Neural cell (in vitro differentiated cells): ENCODE results near the gene CALHM2. TPM values are rescaled to one million over a fixed set of nuclear protein-coding genes. Genes with fewer than 3 reads are reported as not detected.

Experiments used
- H2AFZ ChIP-seq: fragments of 200-600, 300-800 bp; sonication (generic), shearing (Covaris generic); 2 replicates; pipeline ENCODE4 v1.6.0; 2014; ENCODE audit warnings: low read depth, mild to moderate bottlenecking, antibody characterized with exemption, low read length, moderate library complexity
- H3F3A ChIP-seq: fragments of 200-600 bp; shearing (Covaris generic); 2 replicates; pipeline ENCODE4 v1.6.1; 2016; ENCODE audit warnings: mild to moderate bottlenecking, moderate library complexity, mixed read lengths, antibody characterized with exemption, low read length; ENCODE audit not compliant: insufficient read depth, poor library complexity, severe bottlenecking
- H3K27ac ChIP-seq: fragments of 200-600, 300-800 bp; sonication (generic), shearing (Covaris generic); 2 replicates; pipeline ENCODE4 v1.5.1; 2014; ENCODE audit warnings: mild to moderate bottlenecking, low read length, moderate library complexity
- H3K27me3 ChIP-seq: fragments of 300-800, 200-600 bp; sonication (generic), shearing (Covaris generic); 2 replicates; pipeline ENCODE4 v1.6.0; 2014; ENCODE audit warnings: mild to moderate bottlenecking, low read depth, low read length, moderate library complexity; ENCODE audit not compliant: insufficient read depth
- H3K36me3 ChIP-seq: fragments of 300-800, 200-600 bp; sonication (generic), shearing (Covaris generic); 2 replicates; pipeline ENCODE4 v1.5.1; 2014; ENCODE audit warnings: mild to moderate bottlenecking, antibody characterized with exemption, low read length, moderate library complexity; ENCODE audit not compliant: insufficient read depth
- H3K4me2 ChIP-seq: fragments of 300-800, 200-600 bp; sonication (generic), shearing (Covaris generic); 2 replicates; pipeline ENCODE4 v1.6.0; 2014; ENCODE audit warnings: mild to moderate bottlenecking, low read length
- H3K4me3 ChIP-seq: fragments of 300-800, 200-600 bp; sonication (generic), shearing (Covaris generic); 2 replicates; pipeline ENCODE4 v1.5.1; 2014; ENCODE audit warnings: mild to moderate bottlenecking, low read length, moderate library complexity
- H3K79me2 ChIP-seq: fragments of 200-600 bp; shearing (Covaris generic); replicated peaks from 2 replicates; pipeline ENCODE4 v1.6.0; 2014; ENCODE audit warnings: mild to moderate bottlenecking, low read length, moderate library complexity; ENCODE audit not compliant: insufficient read depth
- H3K9ac ChIP-seq: fragments of 300-800, 200-600 bp; sonication (generic), shearing (Covaris generic); 2 replicates; pipeline ENCODE4 v1.6.1; 2016; ENCODE audit warnings: mild to moderate bottlenecking, low read length, mixed read lengths
- H3K9me2 ChIP-seq: fragments of 200-600 bp; shearing (Covaris generic); 2 replicates; pipeline ENCODE4 v1.6.1; 2016; ENCODE audit warnings: mild to moderate bottlenecking, low read length, mixed read lengths; ENCODE audit not compliant: insufficient read depth
- H3K9me3 ChIP-seq: fragments of 200-600, 300-800 bp; sonication (generic), shearing (Covaris generic); 2 replicates; pipeline ENCODE4 v1.6.1; 2016; ENCODE audit warnings: mild to moderate bottlenecking, mixed run types, low read length, moderate library complexity, mixed read lengths
- H4K20me1 ChIP-seq: fragments of 200-600 bp; shearing (Covaris generic); 2 replicates; pipeline ENCODE4 v1.6.1; 2016; ENCODE audit warnings: mild to moderate bottlenecking, mixed run types; ENCODE audit not compliant: insufficient read depth
- CTCF ChIP-seq: fragments of 450-650 bp; IDR thresholded peaks from 2 replicates; pipeline ENCODE4 v1.5.1; 2014; ENCODE audit warnings: antibody characterized with exemption, mild to moderate bottlenecking, moderate library complexity; ENCODE audit not compliant: poor library complexity, severe bottlenecking
- EP300 ChIP-seq: fragments of 450-650 bp; conservative IDR thresholded peaks from 2 replicates; pipeline ENCODE4 v1.6.1; 2014; ENCODE audit warnings: antibody characterized with exemption, mild to moderate bottlenecking, moderate library complexity; ENCODE audit not compliant: poor library complexity, severe bottlenecking
- EZH2 ChIP-seq: fragments of 200-600, 300-800 bp; shearing (Covaris generic), sonication (generic); IDR thresholded peaks from 2 replicates; pipeline ENCODE4 v1.6.1; 2014; ENCODE audit warnings: antibody characterized with exemption, low read length, borderline replicate concordance, mild to moderate bottlenecking; ENCODE audit not compliant: insufficient read depth, poor library complexity, severe bottlenecking
- MXI1 ChIP-seq: fragments of 450-650 bp; conservative IDR thresholded peaks from 2 replicates; pipeline ENCODE4 v1.6.1; 2014; ENCODE audit warnings: antibody characterized with exemption, mild to moderate bottlenecking; ENCODE audit not compliant: poor library complexity, severe bottlenecking
- POLR2AphosphoS5 ChIP-seq: IDR thresholded peaks from 2 replicates; pipeline ENCODE4 v1.6.1; 2012
- RAD21 ChIP-seq: fragments of 450-650 bp; conservative IDR thresholded peaks from 2 replicates; pipeline ENCODE4 v1.6.1; 2014; ENCODE audit warnings: antibody characterized with exemption, mild to moderate bottlenecking, moderate library complexity
- REST ChIP-seq: IDR thresholded peaks from 2 replicates; pipeline ENCODE4 v1.6.1; 2012; ENCODE audit warnings: borderline replicate concordance
- SMC3 ChIP-seq: fragments of 450-650 bp; conservative IDR thresholded peaks from 2 replicates; pipeline ENCODE4 v1.6.1; 2014; ENCODE audit warnings: antibody characterized with exemption, mild to moderate bottlenecking, moderate library complexity; ENCODE audit not compliant: poor library complexity
- TAF1 ChIP-seq: IDR thresholded peaks from 2 replicates; pipeline ENCODE4 v1.6.1; 2012; ENCODE audit warnings: low read depth
- polyA plus RNA-seq: library from polyadenylated mRNA; depleted of rRNA; stranded (reverse); fragments of >200 nt; gene quantifications from 2 replicates; pipeline ENCODE4 v1.2.3, GENCODE V29; 2014

Gene CALHM2
- polyA plus RNA-seq, 1 donor from 2014 or later = not detected

- no peaks in the 10 kb centered on the region for H3K79me2 ChIP-seq
- no peak overlapping the region for H3K9ac ChIP-seq
- no peaks in the 10 kb centered on the region for H4K20me1 ChIP-seq
- no peaks in the 10 kb centered on the region for H3K9me2 ChIP-seq
- peaks cover 7% of the 10 kb centered on the region for H3K36me3 ChIP-seq
- H3F3A ChIP-seq = no peaks in the 10 kb centered on the region
- H3K9me3 ChIP-seq = no peaks in the 10 kb centered on the region
- no peak overlapping the region for H2AFZ ChIP-seq
- H3K27me3 ChIP-seq = no peaks in the 10 kb centered on the region
- no peak overlapping the region for H3K27ac ChIP-seq
- H3K4me2 ChIP-seq = no peak overlapping the region
- no peak overlapping the region for H3K4me3 ChIP-seq
- TF ChIP-seq TAF1 (no peak), REST (no peak), POLR2AphosphoS5 (no peak), CTCF (no peak), EP300 (no peak), SMC3 (no peak), RAD21 (no peak), MXI1 (no peak), EZH2 (no peak)
Observed at GRCh38 chr10:103440416-103440815, 11.8 kb downstream of the CALHM2 start.

- no peaks in the 10 kb centered on the region for H3F3A ChIP-seq
- H3K4me3 ChIP-seq = no peak overlapping the region
- H3K4me2 ChIP-seq = no peak overlapping the region
- H3K9me2 ChIP-seq = no peaks in the 10 kb centered on the region
- H4K20me1 ChIP-seq = no peaks in the 10 kb centered on the region
- TF ChIP-seq MXI1 = no peak
- H3K79me2 ChIP-seq = no peaks in the 10 kb centered on the region
- peaks cover 7% of the 10 kb centered on the region for H3K36me3 ChIP-seq
- no peaks in the 10 kb centered on the region for H3K27me3 ChIP-seq
- no peaks in the 10 kb centered on the region for H3K9me3 ChIP-seq
- no peak overlapping the region for H3K9ac ChIP-seq
- H2AFZ ChIP-seq = no peak overlapping the region
- no peak overlapping the region for H3K27ac ChIP-seq
Observed at GRCh38 chr10:103439776-103440175, 12.4 kb downstream of the CALHM2 start.

GRCh38 chr10:103433858-103434257 is 18.3 kb downstream of the CALHM2 start:
- Histone ChIP-seq H3F3A (no peaks in the 10 kb centered on the region), H3K4me2 (no peak overlapping the region), H3K4me3 (no peak overlapping the region), H3K9ac (no peak overlapping the region), H3K9me3 (no peaks in the 10 kb centered on the region), H3K27me3 (no peaks in the 10 kb centered on the region), H4K20me1 (no peaks in the 10 kb centered on the region), H2AFZ (no peak overlapping the region), H3K36me3 (no peaks in the 10 kb centered on the region), H3K79me2 (no peaks in the 10 kb centered on the region), H3K9me2 (no peaks in the 10 kb centered on the region), H3K27ac (no peak overlapping the region)
- TF ChIP-seq EP300 (no peak), POLR2AphosphoS5 (no peak), CTCF (no peak), MXI1 (no peak), SMC3 (no peak), EZH2 (no peak), REST (no peak), TAF1 (no peak)
